Subcutaneous adipose tissue (tissue), 4 donors: Measurements from ENCODE around the gene GDF10. TPM values are rescaled to one million over a fixed set of nuclear protein-coding genes. Genes with fewer than 3 reads are reported as not detected.

Experiments
- total RNA-seq, 4 donors: library from RNA; depleted of rRNA; stranded (reverse); fragments of >200 nt; gene quantifications; one replicate each; pipeline ENCODE4 v1.1.0, GENCODE V29; 2016
- TF ChIP-seq, protein P1 (sequence below): fragments of 450-650 bp; IDR thresholded peaks from one replicate; pipeline ENCODE4 v1.5.1; 2016; ENCODE audit warnings: low read depth, mild to moderate bottlenecking, control low read depth, antibody characterized with exemption, moderate library complexity

The GDF10 gene
- total RNA-seq, 4 donors from 2014 or later = 2.9 to 9.7 (median 5.1) TPM

DNA sequence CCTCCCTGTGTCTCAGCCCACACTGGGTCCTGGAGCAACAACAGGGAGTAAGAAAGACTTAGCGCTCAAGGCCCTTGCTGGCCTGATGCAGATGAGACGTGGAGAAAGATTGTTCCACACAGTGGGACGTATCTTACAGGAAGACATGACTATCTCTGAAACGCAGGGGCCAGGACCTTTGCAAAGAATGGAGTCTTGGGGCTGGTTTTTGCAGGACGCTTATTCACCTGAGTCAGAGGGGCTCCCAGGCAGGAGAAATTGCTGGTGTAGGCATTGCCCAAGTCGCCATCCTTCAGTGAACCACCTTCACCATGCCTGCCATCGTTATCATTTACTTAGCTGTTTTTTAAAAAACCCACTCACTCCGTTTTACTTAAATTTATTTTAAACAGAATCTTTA lies 11.8 kb upstream of the GDF10 start:
- TF ChIP-seq, protein P1, sequence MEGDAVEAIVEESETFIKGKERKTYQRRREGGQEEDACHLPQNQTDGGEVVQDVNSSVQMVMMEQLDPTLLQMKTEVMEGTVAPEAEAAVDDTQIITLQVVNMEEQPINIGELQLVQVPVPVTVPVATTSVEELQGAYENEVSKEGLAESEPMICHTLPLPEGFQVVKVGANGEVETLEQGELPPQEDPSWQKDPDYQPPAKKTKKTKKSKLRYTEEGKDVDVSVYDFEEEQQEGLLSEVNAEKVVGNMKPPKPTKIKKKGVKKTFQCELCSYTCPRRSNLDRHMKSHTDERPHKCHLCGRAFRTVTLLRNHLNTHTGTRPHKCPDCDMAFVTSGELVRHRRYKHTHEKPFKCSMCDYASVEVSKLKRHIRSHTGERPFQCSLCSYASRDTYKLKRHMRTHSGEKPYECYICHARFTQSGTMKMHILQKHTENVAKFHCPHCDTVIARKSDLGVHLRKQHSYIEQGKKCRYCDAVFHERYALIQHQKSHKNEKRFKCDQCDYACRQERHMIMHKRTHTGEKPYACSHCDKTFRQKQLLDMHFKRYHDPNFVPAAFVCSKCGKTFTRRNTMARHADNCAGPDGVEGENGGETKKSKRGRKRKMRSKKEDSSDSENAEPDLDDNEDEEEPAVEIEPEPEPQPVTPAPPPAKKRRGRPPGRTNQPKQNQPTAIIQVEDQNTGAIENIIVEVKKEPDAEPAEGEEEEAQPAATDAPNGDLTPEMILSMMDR = no peak

- TF ChIP-seq, protein P1 = no peak
Measured at GRCh38 chr10:47288916-47289495, 11.0 kb upstream of the GDF10 start.

GRCh38 chr10:47289921-47290320 lies 10.1 kb upstream of the GDF10 start:
- TF ChIP-seq, protein P1 = no peak

DNA sequence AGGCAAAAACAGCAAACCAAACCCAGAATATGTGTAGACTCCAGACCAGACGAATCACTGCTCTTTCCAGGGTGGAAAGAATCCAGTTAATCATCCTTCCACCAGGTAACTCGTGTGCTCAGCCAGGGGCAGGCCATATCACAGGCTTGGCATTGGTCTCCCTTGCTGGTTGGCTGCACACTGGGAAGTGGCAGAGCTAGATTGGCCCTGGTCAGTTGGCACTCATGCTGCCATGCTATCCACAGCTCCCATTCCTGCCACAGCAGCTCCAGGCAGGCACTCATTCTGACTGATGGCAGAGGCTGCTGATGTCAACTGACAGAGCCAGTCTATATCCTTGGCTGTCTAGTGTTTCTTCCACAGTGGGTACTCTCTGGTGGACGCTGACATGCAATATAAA lies 9.7 kb upstream of the GDF10 start:
- TF ChIP-seq, protein P1 = no peak

GRCh38 chr10:47291682-47292081 lies 8.3 kb upstream of the GDF10 start:
- TF ChIP-seq, protein P1 = no peak

DNA sequence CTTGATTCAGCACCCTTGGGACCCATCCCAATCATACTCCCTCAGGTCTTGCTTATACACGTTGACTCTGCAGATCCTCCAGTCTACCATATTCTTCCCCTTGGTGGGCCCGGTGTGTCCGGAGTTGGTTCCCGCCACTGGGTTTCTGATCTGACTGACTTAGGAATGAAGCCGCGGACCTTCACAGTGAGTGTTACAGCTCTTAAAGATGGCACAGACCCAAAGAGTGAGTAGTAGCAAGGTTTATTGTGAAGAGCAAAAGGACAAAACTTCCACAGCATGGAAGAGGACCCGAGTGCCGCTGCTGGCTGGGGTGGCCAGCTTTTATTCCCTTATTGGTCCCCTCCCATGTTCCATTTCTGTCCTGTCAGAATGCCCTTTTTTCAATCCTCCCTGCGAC lies 5.9 kb upstream of the GDF10 start:
- TF ChIP-seq, protein P1 = no peak

DNA sequence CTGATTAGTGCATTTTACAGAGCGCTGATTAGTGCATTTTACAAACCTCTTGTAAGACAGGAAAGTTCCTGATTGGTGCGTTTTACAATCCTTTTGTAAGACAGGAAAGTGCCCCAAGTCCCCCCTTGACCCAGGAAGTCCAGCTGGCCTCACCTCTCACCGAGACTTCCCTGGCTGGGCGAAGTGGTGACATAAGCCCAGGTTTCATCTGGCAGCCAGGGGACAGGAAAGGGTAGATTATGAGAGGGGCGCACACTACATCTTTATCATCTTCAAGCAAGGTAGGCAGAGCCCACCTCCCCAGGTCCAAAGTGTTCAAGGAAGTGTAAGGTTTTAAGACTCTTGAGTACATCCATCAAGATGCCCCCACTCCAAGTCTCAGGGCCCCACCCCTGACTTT lies 5.5 kb upstream of the GDF10 start:
- TF ChIP-seq, protein P1 = no peak
